ENCODE measurements around the gene RASA3.

DNA sequence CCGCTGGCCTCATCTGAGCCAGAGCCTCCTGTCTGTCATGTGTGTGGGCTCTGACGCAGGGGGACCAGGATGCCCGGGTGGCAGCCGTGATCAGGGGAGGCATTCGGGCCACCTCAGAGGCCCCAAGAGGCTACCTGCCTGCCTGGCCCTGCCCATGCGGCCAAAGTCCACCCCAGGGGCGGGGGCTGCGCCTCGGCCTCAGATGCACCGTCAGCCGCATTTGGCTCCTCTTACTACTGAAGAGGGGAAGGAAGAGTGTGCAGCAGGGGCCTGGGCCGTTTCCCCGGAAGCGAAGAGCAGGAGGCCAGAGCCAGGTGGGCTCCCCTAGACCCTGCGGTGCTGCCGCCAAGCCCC lies 192.5 kb downstream of the RASA3 start:
- no peak for TF ChIP-seq GATA2 (IDR thresholded peaks at IDR 0.05; ENCODE audit: low read depth, low read length)
- no peak for TF ChIP-seq GATA3 (IDR thresholded peaks at IDR 0.05; ENCODE audit: low read depth, low read length)
